GM12891 (cell line): Measurements from ENCODE around the gene PRKCE.

Experiments used
- DNase-seq: peaks from one replicate; pipeline ENCODE4 v3.0.0; 2011; ENCODE audit warnings: low spot score; ENCODE audit not compliant: insufficient read length
- FAIRE-seq: peaks from 2 replicates; lab custom pipeline; 2011; peaks lifted over from hg19 to GRCh38; lab: Jason Lieb, UNC
- PAX5 ChIP-seq: IDR thresholded peaks from 2 replicates; pipeline ENCODE4 v1.6.1; 2011; ENCODE audit warnings: low read length, moderate library complexity, mild to moderate bottlenecking; ENCODE audit not compliant: insufficient read depth, severe bottlenecking
- POLR2A ChIP-seq: IDR thresholded peaks from 2 replicates; pipeline ENCODE4 v1.6.1; 2011; ENCODE audit warnings: low read depth, low read length, control low read depth
- POLR2AphosphoS5 ChIP-seq: IDR thresholded peaks from 2 replicates; pipeline ENCODE4 v1.6.1; 2011; ENCODE audit warnings: low read depth, low read length, control low read depth
- POU2F2 ChIP-seq: IDR thresholded peaks from 2 replicates; pipeline ENCODE4 v1.6.1; 2011; ENCODE audit warnings: low read depth, mild to moderate bottlenecking, control low read depth, low read length, moderate library complexity
- SPI1 ChIP-seq: IDR thresholded peaks from 2 replicates; pipeline ENCODE4 v1.6.1; 2011; ENCODE audit warnings: low read depth, low read length, control low read depth
- TAF1 ChIP-seq: IDR thresholded peaks from 2 replicates; pipeline ENCODE4 v1.6.1; 2011; ENCODE audit warnings: low read depth, low read length, control low read depth

PRKCE gene

GRCh38 chr2:45975752-45976517, 324.5 kb downstream of the PRKCE start:
- DNase-seq (no peak), FAIRE-seq (peak; percentile 69)
- TF ChIP-seq TAF1 = no peak
- TF ChIP-seq POLR2A = no peak
- TF ChIP-seq POU2F2 = no peak
- no peak for TF ChIP-seq SPI1
- TF ChIP-seq PAX5 = no peak
- TF ChIP-seq POLR2AphosphoS5 = no peak

- DNase-seq = no peak
- TF ChIP-seq PAX5 (no peak), POU2F2 (no peak), POLR2A (no peak), POLR2AphosphoS5 (no peak), TAF1 (no peak), SPI1 (no peak)
- FAIRE-seq = no peak
These were observed 326.9 kb downstream of the PRKCE start for GRCh38 chr2:45978302-45978859.

GRCh38 chr2:45979065-45979464, 327.6 kb downstream of the PRKCE start:
- no peak for TF ChIP-seq POU2F2
- FAIRE-seq (no peak), DNase-seq (no peak)

- DNase-seq (no peak), FAIRE-seq (no peak)
- no peak for TF ChIP-seq POLR2AphosphoS5
- no peak for TF ChIP-seq SPI1
- TF ChIP-seq TAF1 = no peak
- no peak for TF ChIP-seq POLR2A
- no peak for TF ChIP-seq POU2F2
These were observed 328.8 kb downstream of the PRKCE start for GRCh38 chr2:45980161-45980865.

GRCh38 chr2:45981384-45981930, 330.0 kb downstream of the PRKCE start:
- DNase-seq = no peak
- FAIRE-seq = no peak
- no peak for TF ChIP-seq PAX5
- TF ChIP-seq POLR2A = no peak

- TF ChIP-seq POU2F2 (no peak), POLR2A (no peak), TAF1 (no peak), POLR2AphosphoS5 (no peak), SPI1 (no peak), PAX5 (no peak)
- no peak for FAIRE-seq
These were observed 330.6 kb downstream of the PRKCE start for GRCh38 chr2:45982096-45982495.

GRCh38 chr2:45983213-45983612, 331.7 kb downstream of the PRKCE start:
- DNase-seq (no peak), FAIRE-seq (no peak)
- TF ChIP-seq TAF1 (no peak), POU2F2 (no peak), POLR2AphosphoS5 (no peak), SPI1 (no peak), PAX5 (no peak), POLR2A (no peak)

More at GRCh38 chr2:45982096-45982495, 330.6 kb downstream of the PRKCE start:
- DNase-seq = no peak

- no peak for FAIRE-seq
- DNase-seq = no peak
- TF ChIP-seq POLR2AphosphoS5 = no peak
- TF ChIP-seq TAF1 = no peak
- no peak for TF ChIP-seq PAX5
- no peak for TF ChIP-seq POLR2A
- no peak for TF ChIP-seq SPI1
- TF ChIP-seq POU2F2 = no peak
These were observed 332.9 kb downstream of the PRKCE start for GRCh38 chr2:45984366-45984765.

- peak; percentile 76 for FAIRE-seq
- TF ChIP-seq PAX5 = peak; percentile 58
- no peak for TF ChIP-seq POU2F2
- peak; percentile 33 for TF ChIP-seq SPI1
- DNase-seq = no peak
These were observed 333.5 kb downstream of the PRKCE start for GRCh38 chr2:45984896-45985473.

- DNase-seq (no peak), FAIRE-seq (no peak)
- TF ChIP-seq TAF1 (no peak), SPI1 (peak; percentile 84), POU2F2 (no peak), PAX5 (no peak), POLR2AphosphoS5 (no peak), POLR2A (no peak)
These were observed 335.0 kb downstream of the PRKCE start for GRCh38 chr2:45986509-45986908.
